KMS-11 (cell line): ENCODE measurements around the gene SPDYE4.

ENCODE experiments used
- H2AFZ ChIP-seq: fragments of 200-600 bp; sonication (generic); 2 replicates; pipeline ENCODE4 v1.6.1; 2016; ENCODE audit warnings: antibody characterized with exemption, mixed run types, low read depth
- H3K27ac ChIP-seq: fragments of 200-600 bp; sonication (generic); 2 replicates; pipeline ENCODE4 v1.6.1; 2016; ENCODE audit warnings: mild to moderate bottlenecking, mixed run types
- H3K27me3 ChIP-seq: fragments of 200-600 bp; sonication (generic); 2 replicates; pipeline ENCODE4 v1.6.1; 2017; ENCODE audit warnings: mild to moderate bottlenecking, low read depth, mixed run types, moderate library complexity; ENCODE audit not compliant: insufficient read depth
- H3K36me3 ChIP-seq: fragments of 200-600 bp; sonication (generic); 2 replicates; pipeline ENCODE4 v1.6.1; 2017; ENCODE audit warnings: mild to moderate bottlenecking, mixed run types; ENCODE audit not compliant: insufficient read depth
- H3K4me1 ChIP-seq: fragments of 200-600 bp; sonication (generic); 2 replicates; pipeline ENCODE4 v1.6.1; 2016; ENCODE audit warnings: mild to moderate bottlenecking, low read depth, mixed run types; ENCODE audit not compliant: poor library complexity, severe bottlenecking
- H3K4me2 ChIP-seq: fragments of 200-600 bp; sonication (generic); 2 replicates; pipeline ENCODE4 v1.7.0; 2016; ENCODE audit warnings: mild to moderate bottlenecking, mixed run types
- H3K4me3 ChIP-seq: fragments of 200-600 bp; sonication (generic); IDR thresholded peaks from 2 replicates; pipeline ENCODE4 v1.6.1; 2017; ENCODE audit warnings: low read depth, low read length, mixed read lengths; ENCODE audit not compliant: insufficient read depth
- H3K79me2 ChIP-seq: fragments of 200-600 bp; sonication (generic); 2 replicates; pipeline ENCODE4 v1.6.1; 2016; ENCODE audit warnings: low read depth, mixed run types; ENCODE audit not compliant: insufficient read depth
- H3K9ac ChIP-seq: fragments of 200-600 bp; sonication (generic); 2 replicates; pipeline ENCODE4 v1.6.1; 2016; ENCODE audit warnings: mild to moderate bottlenecking, mixed run types
- H4K20me1 ChIP-seq: fragments of 200-600 bp; sonication (generic); 2 replicates; pipeline ENCODE4 v1.6.1; 2016; ENCODE audit warnings: mild to moderate bottlenecking, mixed run types; ENCODE audit not compliant: insufficient read depth
- CTCF ChIP-seq: fragments of 200-600 bp; sonication (generic); conservative IDR thresholded peaks from 2 replicates; pipeline ENCODE4 v1.6.1; 2017; ENCODE audit warnings: low read depth, mild to moderate bottlenecking, antibody characterized with exemption, low read length, moderate library complexity, mixed read lengths

SPDYE4 gene

GRCh38 chr17:8728971-8729370 is 29.4 kb downstream of the SPDYE4 start:
- Histone ChIP-seq H3K9ac (no peak overlapping the region), H3K4me1 (no peaks in the 10 kb centered on the region), H3K79me2 (no peaks in the 10 kb centered on the region), H3K27me3 (no peaks in the 10 kb centered on the region), H4K20me1 (no peaks in the 10 kb centered on the region), H3K27ac (no peak overlapping the region), H2AFZ (no peak overlapping the region), H3K4me2 (no peak overlapping the region), H3K4me3 (no peak overlapping the region), H3K36me3 (no peaks in the 10 kb centered on the region)
- no peak for TF ChIP-seq CTCF

- TF ChIP-seq CTCF = no peak
- no peaks in the 10 kb centered on the region for H3K79me2 ChIP-seq
- H3K4me1 ChIP-seq = no peaks in the 10 kb centered on the region
- H4K20me1 ChIP-seq = no peaks in the 10 kb centered on the region
- H3K4me3 ChIP-seq = no peak overlapping the region
- H3K4me2 ChIP-seq = no peak overlapping the region
- no peaks in the 10 kb centered on the region for H3K27me3 ChIP-seq
- no peak overlapping the region for H3K27ac ChIP-seq
- no peak overlapping the region for H2AFZ ChIP-seq
- no peak overlapping the region for H3K9ac ChIP-seq
- no peaks in the 10 kb centered on the region for H3K36me3 ChIP-seq
Measured at GRCh38 chr17:8728251-8728938, 30.0 kb downstream of the SPDYE4 start.

GRCh38 chr17:8726941-8727555 is 31.3 kb downstream of the SPDYE4 start:
- Histone ChIP-seq H4K20me1 (no peaks in the 10 kb centered on the region), H2AFZ (no peak overlapping the region), H3K4me2 (no peak overlapping the region), H3K27ac (no peak overlapping the region), H3K4me1 (no peaks in the 10 kb centered on the region), H3K36me3 (no peaks in the 10 kb centered on the region), H3K27me3 (no peaks in the 10 kb centered on the region), H3K4me3 (no peak overlapping the region), H3K79me2 (no peaks in the 10 kb centered on the region), H3K9ac (no peak overlapping the region)
- no peak for TF ChIP-seq CTCF

- H3K79me2 ChIP-seq = no peaks in the 10 kb centered on the region
- H3K27ac ChIP-seq = no peak overlapping the region
- H3K9ac ChIP-seq = no peak overlapping the region
- H3K4me1 ChIP-seq = no peaks in the 10 kb centered on the region
- H3K4me2 ChIP-seq = no peak overlapping the region
- H3K4me3 ChIP-seq = no peak overlapping the region
- H3K27me3 ChIP-seq = no peaks in the 10 kb centered on the region
- no peak for TF ChIP-seq CTCF
- no peaks in the 10 kb centered on the region for H4K20me1 ChIP-seq
- H3K36me3 ChIP-seq = no peaks in the 10 kb centered on the region
- H2AFZ ChIP-seq = no peak overlapping the region
Measured at GRCh38 chr17:8725881-8726876, 32.2 kb downstream of the SPDYE4 start.
